HG03135 (cell line): ENCODE measurements around the gene RPL26.
"Not testable (repeated sequence)": the region's sequence is repeated elsewhere in the genome, so short reads cannot be mapped to it uniquely, and the experiment has no call there.

Experiments
- ATAC-seq: cut with Tn5 transposase; IDR thresholded peaks from one replicate; pipeline ENCODE4 v1.9.1; 2021; ENCODE audit warnings: mild to moderate bottlenecking, moderate library complexity; ENCODE audit not compliant: unreplicated experiment

RPL26 gene

DNA sequence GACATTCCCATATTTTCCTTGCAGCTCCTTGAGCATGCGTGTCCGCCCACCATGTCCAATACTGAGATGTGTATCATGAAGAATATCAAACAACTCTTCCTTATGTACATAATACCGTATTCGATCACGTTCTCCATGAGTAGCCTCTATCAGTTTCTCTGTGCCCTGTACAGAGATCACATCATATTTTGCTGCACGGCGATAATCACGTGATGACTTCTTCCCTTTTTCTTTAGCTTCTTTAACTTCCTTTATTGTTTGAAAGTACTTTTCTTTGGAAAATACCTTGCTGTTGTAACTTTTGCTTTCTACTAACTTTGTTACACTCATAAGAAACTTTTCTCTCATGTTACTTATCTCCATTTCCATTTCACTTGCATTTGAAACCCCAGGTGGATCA lies 13.0 kb downstream of the RPL26 start:
- no peak for ATAC-seq

DNA sequence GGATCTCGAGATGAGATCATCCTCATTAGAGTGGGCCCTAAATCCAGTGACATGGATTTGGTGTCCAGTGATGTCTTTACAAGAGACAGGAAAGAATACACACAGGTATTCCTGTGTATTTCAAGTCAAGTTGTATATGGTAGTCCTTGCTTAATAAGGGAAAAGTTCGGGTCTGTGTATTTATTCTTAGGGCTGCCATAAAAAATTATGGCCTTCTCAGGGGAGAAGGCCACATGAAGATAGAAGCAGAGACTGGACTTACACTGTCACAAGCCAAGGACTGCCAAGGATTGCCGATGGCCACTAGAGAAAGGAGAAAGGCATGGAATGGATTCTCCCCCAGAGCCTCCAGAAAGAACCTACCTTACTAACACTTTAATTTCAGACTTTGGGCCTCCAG lies 14.8 kb downstream of the RPL26 start:
- no peak for ATAC-seq

GRCh38 chr17:8366231-8366630 lies 16.8 kb downstream of the RPL26 start:
- no peak for ATAC-seq

DNA sequence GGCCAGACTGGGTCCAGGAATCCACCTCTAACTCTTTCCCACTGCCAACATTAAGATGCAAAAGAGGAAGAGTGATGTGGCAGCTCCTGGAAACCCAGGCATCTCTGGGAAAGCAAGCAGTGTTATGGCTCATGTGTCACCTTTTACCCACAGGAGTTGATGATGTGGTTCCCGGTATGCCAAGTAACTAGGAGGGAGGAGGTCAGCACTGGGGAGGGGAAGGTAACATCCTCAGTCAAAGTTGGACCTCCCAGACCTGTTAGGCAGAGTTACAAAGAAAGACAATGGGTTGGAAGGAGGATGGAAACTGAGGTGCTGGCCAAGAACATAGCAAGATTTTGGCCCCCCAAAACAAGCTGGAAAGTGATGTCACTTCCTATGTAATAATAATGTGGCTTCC lies 17.9 kb downstream of the RPL26 start:
- no peak for ATAC-seq

DNA sequence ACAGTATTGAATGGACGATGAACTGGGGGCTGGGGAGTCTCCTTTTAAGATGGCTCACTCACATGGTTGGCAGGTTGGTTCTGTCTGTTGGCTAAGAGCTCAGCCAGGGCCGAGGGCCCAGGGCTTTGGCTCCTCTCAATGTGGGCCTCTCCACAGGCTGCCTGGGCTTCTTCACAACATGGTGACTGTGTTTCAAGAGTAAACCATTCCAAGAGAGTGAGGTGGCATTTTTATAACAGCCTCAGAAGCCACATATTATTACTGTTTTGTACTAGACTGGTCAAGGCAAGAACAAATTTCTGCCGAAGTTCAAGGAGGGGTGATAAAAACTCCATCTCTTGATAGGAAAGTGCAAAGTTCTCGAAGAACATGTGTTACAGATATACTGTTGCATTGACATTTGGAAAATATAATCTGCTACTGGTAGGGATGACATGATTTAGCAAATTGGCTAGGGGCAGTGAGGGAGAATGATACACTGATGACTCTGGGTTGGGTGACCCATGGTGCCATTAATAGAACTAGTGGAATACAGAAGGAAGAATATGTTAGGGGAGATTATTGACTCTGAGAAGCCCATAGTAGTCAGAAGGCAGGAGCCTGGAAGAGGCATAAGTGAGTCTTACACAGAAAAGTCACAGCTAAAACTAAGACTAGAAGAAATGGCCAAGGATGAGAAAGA lies 20.2 kb downstream of the RPL26 start:
- no peak for ATAC-seq

DNA sequence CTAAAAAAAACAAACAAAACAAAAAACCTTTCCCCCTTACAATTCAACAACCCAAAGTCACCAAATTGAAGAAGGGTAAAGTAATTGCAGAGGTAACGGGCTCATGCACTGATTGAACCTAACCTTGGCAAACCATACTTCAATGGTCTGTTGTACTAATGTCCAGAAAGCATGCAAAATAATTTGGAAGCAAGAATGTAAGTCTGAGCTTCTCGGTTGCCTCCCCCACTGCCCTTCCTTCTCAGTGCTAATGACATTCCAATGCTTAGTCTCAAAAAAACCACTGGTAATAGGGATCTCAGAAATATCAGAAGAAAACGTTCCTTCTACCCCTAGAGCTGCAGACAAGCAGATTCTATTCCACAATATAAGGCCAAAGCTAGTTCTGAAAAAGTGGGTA lies 22.2 kb downstream of the RPL26 start:
- ATAC-seq = no peak

DNA sequence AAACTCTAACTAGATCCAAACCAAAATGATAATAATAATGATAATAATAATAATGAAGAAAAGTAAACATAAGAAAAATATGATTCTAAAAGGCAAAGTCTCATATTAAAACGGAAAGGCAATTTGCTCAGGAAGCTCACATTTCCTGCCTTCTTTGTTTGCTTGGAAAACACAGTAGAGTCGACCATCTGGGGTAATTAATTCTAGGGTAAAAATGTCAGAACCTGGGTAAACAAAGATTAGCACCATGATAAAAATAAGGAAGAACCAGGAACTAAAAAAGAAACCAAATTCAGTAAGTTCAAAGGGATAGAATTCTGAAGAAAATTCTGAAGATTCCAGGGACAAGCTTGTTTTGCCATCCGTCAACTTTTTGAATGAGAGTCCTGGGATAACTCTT lies 22.7 kb downstream of the RPL26 start:
- no peak for ATAC-seq

- no peak for ATAC-seq
Observed at GRCh38 chr17:8359769-8360168, 23.2 kb downstream of the RPL26 start.

DNA sequence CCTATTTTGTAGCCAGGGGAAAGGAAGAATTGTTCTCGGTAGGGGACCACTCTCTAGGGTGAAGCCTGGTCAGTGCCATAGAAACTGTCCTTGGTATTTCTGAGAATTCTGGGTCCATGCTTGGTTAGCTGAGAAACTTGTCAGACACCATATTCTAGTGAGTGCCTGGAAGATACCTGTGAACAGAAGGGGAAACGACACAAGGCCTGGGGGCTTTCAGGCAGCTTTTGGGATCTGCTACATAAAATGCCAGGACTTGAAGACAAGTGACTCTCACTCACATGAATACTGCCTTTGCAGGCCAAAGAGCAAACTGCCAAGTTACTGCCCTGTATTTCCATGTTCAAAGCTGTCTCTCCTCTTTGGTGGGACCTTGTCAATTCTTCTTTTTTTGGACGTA lies 25.1 kb downstream of the RPL26 start:
- no peak for ATAC-seq

- ATAC-seq = no peak
Observed at GRCh38 chr17:8354236-8354635, 28.8 kb downstream of the RPL26 start.

DNA sequence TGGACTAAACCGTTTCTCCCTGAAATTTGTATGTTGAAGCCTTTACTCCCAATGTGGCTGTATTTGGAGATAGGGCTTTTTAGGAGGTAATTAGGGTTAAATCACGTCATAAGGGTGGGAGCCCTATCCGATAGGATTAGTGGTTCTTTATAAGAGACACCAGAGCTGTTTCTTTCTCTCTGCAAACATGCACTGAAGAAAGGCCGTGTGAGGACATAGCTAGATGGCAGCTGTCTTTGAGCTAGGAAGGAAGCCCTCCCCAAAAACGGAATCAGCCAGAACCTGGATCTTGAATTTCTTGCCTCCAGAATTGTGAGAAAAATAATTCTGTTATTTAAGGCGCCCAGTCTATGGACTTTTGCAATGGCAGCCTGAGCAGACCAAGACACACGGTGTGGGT lies 29.3 kb downstream of the RPL26 start:
- no peak for ATAC-seq

- no peak for ATAC-seq
Observed at GRCh38 chr17:8350339-8350738, 32.7 kb downstream of the RPL26 start.

GRCh38 chr17:8347001-8347400 lies 36.0 kb downstream of the RPL26 start:
- not testable (repeated sequence) for ATAC-seq

DNA sequence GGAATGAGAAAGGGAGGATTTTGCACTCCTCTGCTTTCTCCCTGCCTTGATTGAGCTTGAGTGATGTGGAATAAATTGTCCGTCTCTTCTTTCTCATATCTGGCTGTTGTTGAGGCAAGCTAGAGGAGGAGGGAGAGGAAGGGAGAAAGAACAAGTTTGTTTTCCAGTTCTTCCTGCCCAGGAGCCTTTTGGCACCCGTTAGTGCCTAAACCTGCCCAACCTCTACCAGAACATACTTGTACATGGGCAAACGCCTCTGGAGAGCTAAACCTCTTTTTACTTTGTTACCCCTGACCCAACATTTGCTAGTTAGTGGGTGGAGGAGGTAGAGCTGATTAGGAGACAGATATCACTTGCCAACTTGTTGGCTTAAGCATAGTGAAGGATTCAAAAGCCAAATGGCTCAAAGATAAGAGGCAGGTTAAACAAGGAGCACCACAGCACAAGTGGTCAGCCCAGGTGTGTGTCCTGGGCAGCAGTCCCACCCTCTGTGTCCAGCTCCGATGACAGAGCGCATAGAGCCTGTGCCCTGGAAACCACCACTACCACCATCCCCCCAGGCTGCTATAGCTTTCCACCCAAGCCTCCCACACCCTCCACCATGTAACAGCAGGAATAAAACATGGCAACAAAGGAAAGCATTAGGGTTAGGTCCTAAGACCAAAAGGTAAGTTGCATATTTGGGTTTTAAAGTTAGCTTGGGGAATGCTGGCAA lies 36.9 kb downstream of the RPL26 start:
- no peak for ATAC-seq

GRCh38 chr17:8345052-8345690 lies 37.8 kb downstream of the RPL26 start:
- ATAC-seq = no peak

DNA sequence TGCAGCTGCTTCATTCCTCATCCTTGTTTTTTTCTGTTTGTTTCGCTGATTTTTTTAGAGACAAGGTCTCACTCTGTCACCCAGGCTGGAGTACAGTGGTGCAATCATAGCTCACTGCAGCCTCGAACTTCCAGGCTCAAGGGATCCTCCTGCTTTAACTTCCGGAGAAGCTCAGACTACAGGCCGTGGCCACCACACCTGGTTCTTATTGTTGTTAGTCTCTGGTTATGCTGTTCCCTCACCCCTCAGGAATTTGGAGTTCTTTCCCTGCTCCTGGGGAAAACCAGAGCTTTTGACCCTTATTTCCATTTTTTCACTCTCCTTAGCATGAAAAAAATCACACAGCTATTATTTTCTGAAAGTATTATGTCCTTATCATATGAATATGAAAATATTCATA lies 41.5 kb downstream of the RPL26 start:
- no peak for ATAC-seq

- no peak for ATAC-seq
Observed at GRCh38 chr17:8339540-8339939, 43.5 kb downstream of the RPL26 start, which contains the start of gene ODF4. Gene ODF4 (plus strand): TSS chr17:8339840. CDS start chr17:8340052, 212 bp downstream.

DNA sequence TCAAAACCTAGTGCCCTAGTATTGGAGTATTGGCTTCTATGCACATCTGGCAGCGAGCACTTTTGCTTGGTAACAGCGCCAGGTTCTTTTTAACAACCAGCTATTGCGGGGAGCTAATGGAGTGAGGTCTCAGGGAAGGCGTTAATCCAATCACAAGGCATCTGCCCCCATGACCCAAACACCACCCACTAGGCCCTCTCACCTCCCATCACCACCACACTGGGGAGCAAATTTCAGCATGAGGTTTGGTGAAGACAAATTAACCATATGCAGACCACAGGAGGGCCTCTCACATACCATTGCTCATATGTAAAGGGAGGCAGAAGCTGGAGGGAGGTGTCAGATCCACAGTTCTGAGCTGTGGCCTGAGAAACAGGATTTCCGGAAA lies 44.2 kb downstream of the RPL26 start:
- ATAC-seq = no peak

DNA sequence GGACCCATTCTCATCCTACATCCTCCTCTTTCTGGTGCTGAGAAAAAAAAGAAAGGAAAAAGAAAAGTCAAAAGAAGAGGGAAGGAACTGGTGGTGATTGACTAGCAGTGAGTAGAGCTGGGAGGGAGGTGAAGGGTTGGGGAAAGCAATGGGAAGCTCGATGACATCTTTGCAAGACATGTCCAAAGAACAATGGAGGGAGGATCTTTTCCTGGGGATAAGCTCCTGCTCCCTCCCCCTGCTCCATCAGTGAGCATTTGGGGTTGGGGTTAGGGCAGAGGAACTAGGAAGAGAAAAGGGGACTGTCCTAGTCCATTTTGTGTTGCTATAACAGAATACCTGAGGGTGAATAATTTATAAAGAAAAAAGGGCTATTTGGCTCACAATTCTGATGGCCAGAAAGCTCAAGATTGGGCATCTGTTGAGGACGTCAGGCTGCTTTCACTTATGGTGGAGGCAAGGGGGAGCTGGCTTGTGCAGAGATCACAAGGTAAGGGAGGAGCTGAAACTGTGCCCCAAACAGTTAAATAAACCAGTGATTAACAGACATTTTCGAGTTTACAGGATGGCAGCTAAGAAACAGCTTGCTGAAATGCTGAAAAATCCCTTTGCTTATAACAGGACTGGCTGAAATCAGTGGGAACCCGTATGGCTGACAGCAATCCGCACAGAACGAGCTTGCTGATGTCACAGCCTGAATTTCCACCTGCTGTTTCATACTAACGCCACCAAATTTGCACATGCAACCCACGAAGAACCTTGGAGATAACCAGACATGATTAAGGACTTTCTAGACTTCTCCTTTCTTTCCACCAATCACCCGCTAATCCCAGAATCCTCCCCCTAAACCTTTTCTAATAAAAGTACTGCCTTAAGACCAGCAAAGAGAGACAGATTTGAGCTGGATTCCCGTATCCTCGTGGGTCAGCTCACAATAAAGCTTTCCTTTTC lies 44.9 kb downstream of the RPL26 start:
- no peak for ATAC-seq

DNA sequence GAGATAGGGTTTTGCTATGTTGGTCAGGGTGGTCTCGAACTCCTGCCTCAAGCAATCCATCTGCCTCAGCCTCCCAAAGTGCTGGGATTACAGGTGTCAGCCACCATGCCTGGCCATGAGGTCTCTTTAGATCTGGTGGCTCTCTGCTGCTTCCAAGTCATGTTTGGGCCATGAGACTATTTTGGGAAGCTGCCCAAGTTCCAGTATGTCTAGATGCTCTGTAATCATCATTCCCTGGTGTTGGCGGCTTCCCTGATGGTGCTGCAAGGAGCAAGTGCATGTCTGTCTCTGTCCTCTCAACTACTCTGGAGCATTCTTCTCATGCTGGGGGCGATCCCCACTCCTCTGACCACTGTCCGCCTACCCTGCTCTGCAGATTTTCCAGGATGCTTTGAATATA lies 49.7 kb downstream of the RPL26 start:
- ATAC-seq = no peak

DNA sequence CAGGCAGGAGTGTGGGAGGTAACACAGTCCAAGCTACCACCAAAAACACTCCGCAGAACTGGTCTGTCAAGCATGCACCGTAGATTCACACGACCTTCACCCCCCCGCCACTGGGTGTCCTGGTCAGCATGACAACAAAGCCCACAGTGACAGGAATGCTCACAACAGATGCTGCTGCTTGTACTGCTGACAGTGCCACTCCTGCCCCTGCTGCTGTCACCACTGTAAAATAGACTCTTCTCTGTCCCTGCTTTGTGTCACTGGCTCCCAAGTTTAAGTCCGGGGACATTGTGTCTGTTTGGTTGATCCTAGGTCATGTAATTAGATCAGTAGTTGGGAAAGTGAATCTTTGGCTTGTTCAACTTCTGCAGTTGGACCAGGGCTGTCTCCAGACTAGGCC lies 50.3 kb downstream of the RPL26 start:
- no peak for ATAC-seq
